Endothelial cell of umbilical vein (primary cell): ENCODE measurements around the gene UFD1. TPM values are rescaled to one million over a fixed set of nuclear protein-coding genes. Genes with fewer than 3 reads are reported as not detected.

Source experiments
- BruUV-seq: library from RNA; stranded (reverse); fragments of 400-500 nt; replicated peaks from 2 replicates; lab custom pipeline; 2021; lab: Mats Ljungman, UMichigan
- CTCF ChIA-PET: fragments of 300-600, 350-600 bp; sonication (Branson Sonifier 250); formaldehyde crosslinking; loops from one replicate; lab custom pipeline; 2021; ENCODE audit warnings: antibody characterized with exemption, inconsistent platforms; lab: Charles Lee
- POLR2A ChIA-PET: fragments of 300-600, 350-600 bp; sonication (Branson Sonifier 250); formaldehyde crosslinking; loops from one replicate; lab custom pipeline; 2021; ENCODE audit warnings: antibody characterized with exemption, inconsistent platforms; lab: Charles Lee
- DNase-seq: peaks from one replicate; pipeline ENCODE4 v3.0.0-alpha.2; 2011; ENCODE audit warnings: low read depth, low spot score
- FAIRE-seq: peaks from 2 replicates; lab custom pipeline; 2011; peaks lifted over from hg19 to GRCh38; lab: Jason Lieb, UNC
- H2AFZ ChIP-seq: 2 replicates; pipeline ENCODE4 v1.6.0; 2012; ENCODE audit warnings: low read depth, low read length, control low read depth, inconsistent platforms
- H3K27ac ChIP-seq: 2 replicates; pipeline ENCODE4 v1.5.1; 2011; ENCODE audit warnings: low read depth, mild to moderate bottlenecking, control low read depth, low read length, moderate library complexity; ENCODE audit not compliant: insufficient read depth
- H3K27me3 ChIP-seq, 2 experiments: 2 replicates each; pipeline versions ENCODE4 v1.6.0 to v1.6.1; 2011; ENCODE audit warnings: low read length in 2 of 2, mixed read lengths in 1 of 2; ENCODE audit not compliant: control insufficient read depth in 2 of 2, insufficient read depth in 2 of 2
- H3K36me3 ChIP-seq, 2 experiments: 2 replicates in 1 of 2; 3 replicates in 1 of 2; pipeline ENCODE4 v1.5.1; 2011; ENCODE audit warnings: low read length in 2 of 2, mild to moderate bottlenecking in 1 of 2, moderate library complexity in 1 of 2; ENCODE audit not compliant: control insufficient read depth in 2 of 2, insufficient read depth in 2 of 2; ENCODE audit errors: extremely low read depth in 1 of 2
- H3K4me1 ChIP-seq: 3 replicates; pipeline ENCODE4 v1.5.1; 2011; ENCODE audit warnings: mild to moderate bottlenecking, low read length; ENCODE audit not compliant: control insufficient read depth, insufficient read depth; ENCODE audit errors: extremely low read depth
- H3K4me2 ChIP-seq: 2 replicates; pipeline ENCODE4 v1.6.1; 2011; ENCODE audit warnings: low read length, control low read depth, mixed read lengths; ENCODE audit not compliant: insufficient read depth
- H3K4me3 ChIP-seq, 3 experiments: fragments of 200-600 bp in 1 of 3; sonication (generic), shearing (Covaris generic) in 1 of 3; replicated peaks in 1 of 3; 2 replicates each; pipeline ENCODE4 v1.5.1; 2011 to 2016; ENCODE audit warnings: control low read depth in 3 of 3, low read length in 3 of 3, mild to moderate bottlenecking in 2 of 3, inconsistent platforms in 1 of 3, low read depth in 1 of 3, moderate library complexity in 1 of 3; ENCODE audit not compliant: insufficient read depth in 1 of 3
- H3K79me2 ChIP-seq: 2 replicates; pipeline ENCODE4 v1.6.0; 2012; ENCODE audit warnings: low read length, inconsistent platforms; ENCODE audit not compliant: control insufficient read depth, insufficient read depth
- H3K9ac ChIP-seq: replicated peaks from 2 replicates; pipeline ENCODE3; 2011; ENCODE audit warnings: low read length, control low read depth; ENCODE audit not compliant: insufficient read depth; ENCODE audit errors: extremely low read depth
- H3K9me1 ChIP-seq: replicated peaks from 3 replicates; pipeline ENCODE4 v1.6.0; 2011; ENCODE audit warnings: mild to moderate bottlenecking, low read length; ENCODE audit not compliant: control insufficient read depth, insufficient read depth; ENCODE audit errors: extremely low read depth
- H3K9me3 ChIP-seq: replicated peaks from 2 replicates; pipeline ENCODE4 v1.5.1; 2012; ENCODE audit warnings: low read length, inconsistent platforms; ENCODE audit not compliant: control insufficient read depth, insufficient read depth
- H4K20me1 ChIP-seq: replicated peaks from 2 replicates; pipeline ENCODE3; 2011; ENCODE audit warnings: mild to moderate bottlenecking, low read length; ENCODE audit not compliant: control insufficient read depth, insufficient read depth; ENCODE audit errors: extremely low read depth
- CTCF ChIP-seq, 2 donors: IDR thresholded peaks; 1 replicate in 1 of 2; 2 replicates in 1 of 2; pipeline ENCODE4 v1.5.1; 2011; ENCODE audit warnings: low read length in 2 of 2, mild to moderate bottlenecking in 2 of 2, moderate library complexity in 2 of 2, control low read depth in 1 of 2, inconsistent platforms in 1 of 2, low read depth in 1 of 2; ENCODE audit not compliant: insufficient read depth in 1 of 2; ENCODE audit errors: extremely low read depth in 1 of 2
- EZH2 ChIP-seq: IDR thresholded peaks from 2 replicates; pipeline ENCODE4 v1.6.1; 2012; ENCODE audit warnings: borderline replicate concordance, low read depth, mild to moderate bottlenecking, moderate library complexity, low read length, inconsistent platforms; ENCODE audit not compliant: severe bottlenecking
- FOS ChIP-seq: IDR thresholded peaks from 2 replicates; pipeline ENCODE4 v1.6.1; 2011; ENCODE audit warnings: mild to moderate bottlenecking, low read length, moderate library complexity, borderline replicate concordance; ENCODE audit not compliant: insufficient read depth
- GATA2 ChIP-seq: IDR thresholded peaks from 2 replicates; pipeline ENCODE4 v1.7.0; 2011; ENCODE audit warnings: low read depth, mild to moderate bottlenecking, moderate library complexity, mixed read lengths, low read length; ENCODE audit not compliant: insufficient read length, insufficient read depth
- JUN ChIP-seq: IDR thresholded peaks from 2 replicates; pipeline ENCODE4 v1.6.1; 2011; ENCODE audit warnings: borderline replicate concordance, low read depth; ENCODE audit not compliant: insufficient read length, insufficient read depth
- MYC ChIP-seq: IDR thresholded peaks from one replicate; pipeline ENCODE4 v1.6.1; 2011; ENCODE audit warnings: mild to moderate bottlenecking, low read depth, low read length
- POLR2A ChIP-seq: IDR thresholded peaks from 2 replicates; pipeline ENCODE4 v1.6.1; 2012; ENCODE audit warnings: low read depth, mild to moderate bottlenecking, control low read depth, low read length
- POLR2AphosphoS5 ChIP-seq: IDR thresholded peaks from 2 replicates; pipeline ENCODE4 v1.6.1; 2012; ENCODE audit warnings: low read depth, mild to moderate bottlenecking, control low read depth, low read length, moderate library complexity; ENCODE audit not compliant: insufficient read depth
- dilution Hi-C: fragments of 300-500 bp; cut with MboI; formaldehyde crosslinking; loops from one replicate; pipeline ENCODE4 v1.15.0; 2019; ENCODE audit warnings: low sequenced_read_pairs; ENCODE audit not compliant: extremely low pct_ligation_motif_present
- intact Hi-C: fragments of 100-400 bp; cut with micrococcal nuclease; formaldehyde crosslinking; loops from one replicate; pipeline ENCODE4 v1.10.0; 2022
- polyA plus RNA-seq, 4 experiments: library from polyadenylated mRNA; depleted of rRNA in 3 of 4; stranded (reverse) in 3 of 4; unstranded in 1 of 4; fragments of >200 nt; gene quantifications; 2 replicates each; pipeline versions ENCODE4 v1.2.1 to v1.2.3, GENCODE V29; 2011 to 2012; ENCODE audit warnings: missing spikeins in 1 of 4
- total RNA-seq: library from RNA; stranded (reverse); gene quantifications from 2 replicates; pipeline ENCODE4 v1.2.3, GENCODE V29; 2021
- TF ChIP-seq, protein P1 (sequence below): IDR thresholded peaks from 2 replicates; pipeline ENCODE4 v1.6.1; 2011; ENCODE audit not compliant: insufficient read depth, insufficient read length

Gene UFD1
- total and polyA plus RNA-seq, 2 donors (not counting 3 experiments of a cell fraction or from before 2014, with no cell fraction given), result 127 to 228 TPM

DNA sequence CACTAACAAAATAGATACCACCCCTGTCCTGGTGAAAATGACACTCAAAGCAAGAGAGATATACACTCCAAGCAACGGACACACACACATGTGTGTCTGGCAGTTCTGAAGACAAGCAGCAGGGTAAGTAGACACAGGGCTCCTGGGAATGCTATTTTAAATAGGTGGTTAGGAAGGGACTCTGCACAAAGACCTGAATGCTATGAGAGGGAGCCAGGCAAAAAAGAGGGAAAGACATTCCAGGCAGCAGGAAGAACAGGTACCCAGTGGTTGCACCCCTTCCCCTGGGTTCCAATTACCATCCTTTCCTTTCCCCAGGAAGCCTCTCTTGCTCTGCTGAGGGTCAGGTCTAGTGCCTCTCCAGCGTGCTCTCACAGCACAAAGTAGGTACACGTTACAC lies 3.0 kb downstream of the UFD1 start:
- TF ChIP-seq CTCF (IDR thresholded peaks at IDR 0.05; ENCODE audit: extremely low read depth in 1 of 2, insufficient read depth in 1 of 2, low read depth in 1 of 2, low read length in 2 of 2) (no peak), GATA2 (no peak), POLR2AphosphoS5 (no peak), FOS (no peak), POLR2A (no peak), MYC (no peak), JUN (no peak), EZH2 (no peak)
- TF ChIP-seq, protein P1, sequence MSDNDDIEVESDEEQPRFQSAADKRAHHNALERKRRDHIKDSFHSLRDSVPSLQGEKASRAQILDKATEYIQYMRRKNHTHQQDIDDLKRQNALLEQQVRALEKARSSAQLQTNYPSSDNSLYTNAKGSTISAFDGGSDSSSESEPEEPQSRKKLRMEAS, result no peak
- intact Hi-C loops, result loop anchor here (10.0 kb wide), 1 partner anchor 239 kb away; the partner anchor contains the start of gene SEPTIN5
- no peak for DNase-seq
- no peak for FAIRE-seq
- Histone ChIP-seq H2AFZ (no peak overlapping the region), H3K4me3 (no peak overlapping the region), H3K9me3 (no peaks in the 10 kb centered on the region), H3K27me3 (no peaks in the 10 kb centered on the region), H3K4me1 (peaks cover 22% of the 10 kb centered on the region), H3K4me2 (no peak overlapping the region), H3K9me1 (no peaks in the 10 kb centered on the region), H3K36me3 (peaks cover 21 to 27% of the 10 kb centered on the region in 2 experiments), H3K27ac (no peak overlapping the region), H4K20me1 (no peaks in the 10 kb centered on the region), H3K9ac (no peak overlapping the region), H3K79me2 (peaks cover 61% of the 10 kb centered on the region)
- ChIA-PET POLR2A (no interaction called here), CTCF (no interaction called here)
- no TSS peak for BruUV-seq
- dilution Hi-C loops, result no loop called here
